ENCODE results near the gene NDUFC2. TPM values are rescaled to one million over a fixed set of nuclear protein-coding genes. Genes with fewer than 3 reads are reported as not detected.

NDUFC2 gene
- total RNA-seq, 2 experiments from 2014 or later = 62.6 to 68.5 TPM

GRCh38 chr11:78111298-78111697 is 31.6 kb upstream of the NDUFC2 start:
- ChIA-PET CTCF (interaction anchor here (0.6 kb wide), 1 partner anchor 19 kb away, joined by 3 read pairs; no protein-coding TSS in a partner anchor), POLR2A (no interaction called here)
- Histone ChIP-seq H3K27ac (ENCODE audit: low read depth in 1 of 2, low read length in 2 of 2) (no peak overlapping the region), H3K4me3 (ENCODE audit: low read length) (no peak overlapping the region), H3K27me3 (ENCODE audit: control insufficient read depth in 1 of 2, insufficient read depth in 2 of 2, low read length in 2 of 2) (no peaks in the 10 kb centered on the region), H3K36me3 (ENCODE audit: insufficient read depth, low read length) (peaks cover 41% of the 10 kb centered on the region), H3K4me1 (ENCODE audit: insufficient read depth, low read length) (no peaks in the 10 kb centered on the region), H3K9me3 (ENCODE audit: control insufficient read depth in 1 of 2, insufficient read depth in 1 of 2, low read length in 2 of 2) (no peaks in the 10 kb centered on the region)
- Mint-ChIP-seq H3K4me1 (ENCODE audit: low read depth) (no peaks in the 10 kb centered on the region), H3K9me3 (no peaks in the 10 kb centered on the region), H3K27me3 (no peaks in the 10 kb centered on the region), H3K36me3 (ENCODE audit: low read depth) (peaks cover 63% of the 10 kb centered on the region), H3K4me3 (no peak overlapping the region), H3K27ac (no peak overlapping the region)
- no peak for ATAC-seq (ENCODE audit: poor library complexity)
- DNase-seq = no peak
- no peak for TF ChIP-seq CTCF (IDR thresholded peaks at IDR 0.05)
- intact Hi-C loops (cut with DNase I, micrococcal nuclease) = no loop called here

- Histone ChIP-seq H3K27me3 (ENCODE audit: control insufficient read depth in 1 of 2, insufficient read depth in 2 of 2, low read length in 2 of 2) (no peaks in the 10 kb centered on the region), H3K9me3 (ENCODE audit: control insufficient read depth in 1 of 2, insufficient read depth in 1 of 2, low read length in 2 of 2) (no peaks in the 10 kb centered on the region), H3K27ac (ENCODE audit: low read depth in 1 of 2, low read length in 2 of 2) (no peak overlapping the region), H3K4me1 (ENCODE audit: insufficient read depth, low read length) (no peaks in the 10 kb centered on the region), H3K36me3 (ENCODE audit: insufficient read depth, low read length) (peaks cover 41% of the 10 kb centered on the region), H3K4me3 (ENCODE audit: low read length) (no peak overlapping the region)
- Mint-ChIP-seq H3K36me3 (ENCODE audit: low read depth) (peaks cover 67% of the 10 kb centered on the region), H3K27ac (no peak overlapping the region), H3K4me1 (ENCODE audit: low read depth) (no peaks in the 10 kb centered on the region), H3K4me3 (no peak overlapping the region), H3K9me3 (no peaks in the 10 kb centered on the region), H3K27me3 (no peaks in the 10 kb centered on the region)
- no peak for TF ChIP-seq CTCF (IDR thresholded peaks at IDR 0.05)
- ATAC-seq (ENCODE audit: poor library complexity) (no peak), DNase-seq (no peak)
- intact Hi-C loops (cut with DNase I, micrococcal nuclease) = no loop called here
- ChIA-PET POLR2A (no interaction called here), CTCF (interaction anchor here (0.6 kb wide), 1 partner anchor 19 kb away, joined by 3 read pairs; no protein-coding TSS in a partner anchor)
Observed at GRCh38 chr11:78110830-78111229, 31.2 kb upstream of the NDUFC2 start.

DNA sequence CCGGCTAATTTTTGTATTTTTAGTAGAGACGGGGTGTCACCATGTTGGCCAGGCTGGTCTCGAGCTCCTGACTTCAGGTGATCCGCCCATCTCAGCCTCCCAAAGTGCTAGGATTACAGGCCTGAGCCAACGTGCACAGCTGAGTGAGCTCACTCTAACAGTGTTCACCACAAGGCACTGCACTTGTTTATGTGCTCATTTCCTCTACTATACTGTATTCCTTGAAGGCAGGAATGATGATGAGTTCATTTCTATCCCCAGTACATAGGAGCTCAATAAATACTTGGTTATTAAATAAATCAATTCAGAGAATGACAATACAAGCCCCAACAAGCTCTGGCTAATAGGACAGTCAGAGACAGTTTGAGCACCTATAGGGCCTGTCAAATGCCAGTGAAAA is 30.7 kb upstream of the NDUFC2 start:
- Mint-ChIP-seq H3K36me3 (ENCODE audit: low read depth) (peaks cover 65% of the 10 kb centered on the region), H3K9me3 (no peaks in the 10 kb centered on the region), H3K4me1 (ENCODE audit: low read depth) (no peaks in the 10 kb centered on the region), H3K4me3 (no peak overlapping the region), H3K27me3 (no peaks in the 10 kb centered on the region), H3K27ac (no peak overlapping the region)
- no peak for DNase-seq
- ChIA-PET CTCF (no interaction called here), POLR2A (no interaction called here)
- no peak overlapping the region for H3K4me3 ChIP-seq (ENCODE audit: low read length)
- intact Hi-C loops (cut with DNase I, micrococcal nuclease) = no loop called here
- H3K36me3 ChIP-seq (ENCODE audit: insufficient read depth, low read length) = peaks cover 41% of the 10 kb centered on the region
- H3K9me3 ChIP-seq (ENCODE audit: control insufficient read depth in 1 of 2, insufficient read depth in 1 of 2, low read length in 2 of 2) = no peaks in the 10 kb centered on the region
- no peak for TF ChIP-seq CTCF (IDR thresholded peaks at IDR 0.05)
- no peaks in the 10 kb centered on the region for H3K4me1 ChIP-seq (ENCODE audit: insufficient read depth, low read length)
- ATAC-seq (ENCODE audit: poor library complexity) = no peak
- H3K27me3 ChIP-seq (ENCODE audit: control insufficient read depth in 1 of 2, insufficient read depth in 2 of 2, low read length in 2 of 2) = no peaks in the 10 kb centered on the region
- H3K27ac ChIP-seq (ENCODE audit: low read depth in 1 of 2, low read length in 2 of 2) = no peak overlapping the region
